ENCODE measurements around the gene MTX1.

GRCh38 chr1:155227261-155228095, 19.0 kb downstream of the MTX1 start:
- TF ChIP-seq POLR2A (IDR thresholded peaks at IDR 0.05) (peak; percentile 32 to 34), CTCF (IDR thresholded peaks at IDR 0.05) (peak in 3 of 6 experiments; percentile 7 to 22 (median 15))

Data from Peyer's patch (tissue), 4 donors.